ENCODE data around the gene DAB2IP.

Gene DAB2IP

DNA sequence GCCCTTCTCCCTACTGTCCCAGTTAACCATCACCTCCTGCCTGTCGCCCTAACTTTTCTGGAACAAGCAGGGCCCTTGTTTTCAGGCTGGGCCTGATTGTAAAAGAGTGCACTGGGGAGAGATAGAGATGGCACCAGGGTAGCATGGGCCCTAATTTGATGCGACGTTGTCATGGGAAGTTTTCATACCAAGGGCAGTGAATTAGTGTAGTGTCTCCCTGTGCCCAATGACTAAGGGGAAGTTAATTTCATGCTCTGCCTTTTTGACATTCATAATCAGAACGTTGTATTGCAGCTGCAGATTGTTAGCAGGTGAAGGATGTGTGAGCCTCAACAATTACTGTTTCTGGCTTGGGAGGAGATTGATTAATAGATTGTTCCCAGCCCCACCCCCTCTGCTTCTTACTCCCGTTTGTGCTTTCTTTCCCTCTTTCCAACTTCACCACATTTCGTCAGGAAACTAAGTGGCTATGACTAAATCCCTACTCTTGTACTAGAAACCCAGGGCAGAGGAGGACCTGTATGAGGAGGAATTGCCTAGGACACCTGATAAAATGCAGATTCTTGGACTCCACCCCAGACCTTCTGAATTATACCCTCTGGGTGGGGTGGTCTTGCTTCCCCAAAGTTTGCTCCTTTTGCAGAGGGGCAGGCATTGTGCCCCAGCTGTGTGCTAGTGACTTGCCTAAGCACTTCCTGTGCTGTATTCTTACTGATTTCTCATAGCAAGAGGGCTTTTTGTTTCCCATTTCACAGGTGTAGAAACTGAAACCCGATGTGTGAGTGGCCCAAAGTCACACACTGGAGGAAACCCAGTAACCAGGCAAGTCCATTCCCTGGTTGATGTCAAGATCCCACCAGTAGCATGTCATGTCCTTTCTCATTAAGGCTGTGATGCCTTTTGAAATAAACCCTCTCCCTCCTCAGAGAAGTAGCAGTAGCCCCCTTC, 56.3 kb downstream of the DAB2IP start:
- DNase-seq, result peak; percentile 78

DNA sequence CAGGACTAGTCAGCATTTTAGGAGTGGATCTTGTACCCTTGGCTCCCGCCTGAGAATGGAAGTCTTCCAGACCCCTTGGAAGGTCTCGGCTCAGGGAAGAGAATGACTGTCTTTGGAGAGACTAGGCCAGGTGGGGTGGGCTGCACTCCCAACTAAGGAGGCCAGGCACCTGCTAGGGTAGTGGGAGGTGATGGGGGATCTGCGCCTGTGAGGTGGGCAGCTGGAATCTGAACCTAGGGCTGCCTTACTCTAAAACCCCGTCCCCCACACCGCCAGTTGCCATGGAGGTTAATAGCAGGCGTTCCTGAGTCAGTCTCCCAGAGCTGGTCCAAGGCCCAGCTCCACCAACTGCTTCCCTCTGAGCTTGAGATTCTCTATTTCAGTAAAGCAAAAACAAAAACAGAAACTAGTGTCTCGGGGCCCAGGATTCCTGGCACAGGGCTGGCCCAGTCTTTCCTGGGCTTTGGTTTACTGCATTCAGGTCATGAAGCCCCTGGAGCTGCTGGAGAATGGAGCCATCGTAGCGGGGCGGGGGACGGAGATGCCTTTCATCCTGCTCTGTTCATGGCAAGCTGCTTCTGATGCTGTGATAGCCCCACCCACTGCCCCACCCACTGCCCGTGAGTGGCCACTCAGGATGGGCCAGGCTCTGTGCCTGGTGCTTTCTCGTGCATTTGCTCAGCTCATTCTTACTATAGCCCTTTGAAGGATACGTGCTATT, 57.5 kb downstream of the DAB2IP start:
- DNase-seq, result peak; percentile 9

DNA sequence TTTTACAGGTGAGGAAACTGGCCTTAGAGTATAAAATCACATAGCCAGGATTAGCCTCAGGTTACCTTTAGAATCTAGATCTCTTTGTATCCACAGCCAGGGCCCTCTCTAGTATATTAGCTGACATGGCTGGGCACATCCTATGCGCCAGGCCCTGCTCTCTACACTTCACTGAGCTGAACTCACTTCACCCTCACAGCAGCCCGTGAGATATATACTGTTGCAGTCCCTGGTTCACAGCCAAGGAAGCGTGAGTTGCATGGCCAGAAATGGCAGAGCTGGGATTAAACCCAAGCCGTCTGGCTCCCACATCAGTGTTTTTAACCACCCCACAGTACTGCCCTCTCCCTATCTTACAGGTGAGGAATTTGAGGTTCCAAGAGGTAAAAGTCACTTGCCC, 58.4 kb downstream of the DAB2IP start:
- DNase-seq, result no peak

DNA sequence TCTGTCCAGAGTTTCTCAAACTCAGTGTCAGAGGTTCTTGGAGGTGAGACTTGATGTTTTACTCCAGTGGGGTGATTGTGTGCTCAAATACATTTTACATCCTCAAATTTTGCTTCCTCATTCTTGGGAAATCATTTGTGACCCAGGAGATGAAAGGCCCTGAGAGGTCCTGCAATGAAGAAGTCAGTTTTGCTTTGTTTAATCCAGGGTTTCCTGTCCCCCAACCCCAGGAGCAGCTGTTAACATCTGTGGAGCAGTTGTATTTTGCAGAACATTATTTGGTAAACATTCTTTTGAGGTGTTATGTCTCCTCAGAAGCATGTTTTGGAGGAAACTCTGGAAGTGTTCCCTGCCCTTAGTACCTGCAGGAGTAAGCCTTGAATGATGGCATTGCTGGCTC, 59.8 kb downstream of the DAB2IP start:
- no peak for DNase-seq

DNA sequence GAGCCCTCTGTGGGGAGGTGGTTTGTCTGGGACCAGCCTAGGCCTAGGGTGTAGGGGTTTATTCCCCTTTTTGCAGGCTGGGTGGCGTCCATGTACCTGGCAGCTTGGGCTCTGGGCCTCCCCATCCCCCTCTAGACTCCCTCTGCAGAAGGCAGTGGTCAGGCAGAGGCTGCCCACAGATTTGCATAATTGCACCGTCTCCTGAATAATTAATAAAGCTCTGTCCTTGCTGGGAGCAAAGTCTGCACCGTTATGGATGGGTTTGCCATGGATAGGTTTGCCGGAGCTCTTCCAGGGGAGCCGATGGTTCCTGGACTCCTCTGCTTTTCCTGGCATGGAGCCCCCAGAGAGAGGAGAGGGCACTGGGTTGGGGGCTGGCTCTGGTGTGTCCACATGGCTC, 60.4 kb downstream of the DAB2IP start:
- no peak for DNase-seq

DNA sequence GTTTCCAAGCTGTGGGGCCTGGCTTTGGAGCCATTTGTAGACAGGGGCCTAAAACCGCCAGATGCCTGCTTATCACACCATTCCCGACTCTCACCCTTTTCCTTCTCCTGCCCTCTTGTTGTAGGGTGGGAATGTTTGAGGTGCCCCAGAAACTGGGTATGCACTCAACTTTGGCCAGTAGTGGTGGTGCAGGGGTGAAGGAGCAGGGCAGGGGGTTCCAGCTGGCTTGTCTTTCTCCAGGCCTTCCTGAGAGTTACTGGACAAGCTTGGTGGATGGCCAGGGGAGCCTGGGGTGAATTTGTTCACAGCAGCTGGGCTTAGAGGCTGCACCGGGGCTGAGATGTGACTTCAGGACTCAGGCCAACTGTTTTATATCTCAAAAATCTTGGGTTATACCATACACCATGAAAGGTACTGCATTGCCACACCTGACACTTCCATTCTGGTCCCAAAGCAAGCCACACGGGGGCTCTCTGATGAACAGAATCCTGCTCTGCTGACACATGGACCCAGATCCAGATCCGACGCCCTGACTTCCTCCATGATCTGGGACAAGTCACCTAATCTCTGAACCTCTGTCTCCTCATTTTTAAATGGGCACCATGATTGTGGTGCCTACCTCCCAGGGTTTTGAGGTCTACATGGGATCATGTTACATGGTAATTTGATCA, 62.1 kb downstream of the DAB2IP start:
- DNase-seq, result no peak

- no peak for DNase-seq
Measured at GRCh38 chr9:121714075-121714705, 62.8 kb downstream of the DAB2IP start.

- no peak for DNase-seq
Measured at GRCh38 chr9:121714873-121715272, 63.4 kb downstream of the DAB2IP start.

- no peak for DNase-seq
Measured at GRCh38 chr9:121717141-121717991, 65.9 kb downstream of the DAB2IP start.

DNA sequence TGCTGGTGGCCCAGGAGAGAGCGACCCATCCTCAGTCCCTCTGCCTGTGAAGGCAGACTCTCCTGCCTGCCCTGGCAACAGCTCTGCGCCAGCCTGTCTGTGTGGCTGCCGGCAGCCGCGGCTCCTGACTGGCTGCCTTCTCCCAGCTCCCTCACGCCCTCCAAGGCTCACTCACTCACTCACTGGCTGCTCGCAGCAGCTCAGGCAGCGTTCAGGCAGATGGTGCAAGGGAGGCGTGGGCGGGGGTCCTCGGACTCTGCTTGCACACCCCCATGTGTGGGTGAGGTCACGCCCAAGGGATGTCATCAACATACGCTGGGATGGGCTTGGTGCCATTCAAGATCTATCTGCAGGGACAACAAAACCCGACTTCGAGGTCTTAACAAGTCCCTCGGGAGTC, 66.7 kb downstream of the DAB2IP start:
- DNase-seq, result no peak

DNA sequence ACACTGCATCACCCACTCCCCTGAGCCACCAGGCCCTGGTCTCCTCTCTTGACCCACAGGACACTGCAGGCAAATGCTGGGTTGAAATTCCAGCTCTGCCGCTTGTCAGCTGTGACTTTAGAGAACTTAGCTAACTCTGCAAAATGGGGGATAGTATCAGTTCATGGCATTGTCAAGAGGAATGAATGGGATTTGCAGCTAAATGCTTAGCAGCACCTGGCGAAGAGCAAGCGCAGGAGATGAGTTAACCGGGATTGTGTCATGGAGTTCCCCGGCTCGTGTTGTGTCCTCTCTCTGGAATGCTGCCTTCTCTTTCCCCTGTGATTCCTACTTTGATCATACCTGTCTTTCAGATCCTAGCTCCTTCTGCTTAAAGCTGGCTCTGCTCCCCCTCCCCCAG, 67.1 kb downstream of the DAB2IP start:
- DNase-seq, result no peak

- DNase-seq, result no peak
Measured at GRCh38 chr9:121720311-121721057, 69.0 kb downstream of the DAB2IP start.

DNA sequence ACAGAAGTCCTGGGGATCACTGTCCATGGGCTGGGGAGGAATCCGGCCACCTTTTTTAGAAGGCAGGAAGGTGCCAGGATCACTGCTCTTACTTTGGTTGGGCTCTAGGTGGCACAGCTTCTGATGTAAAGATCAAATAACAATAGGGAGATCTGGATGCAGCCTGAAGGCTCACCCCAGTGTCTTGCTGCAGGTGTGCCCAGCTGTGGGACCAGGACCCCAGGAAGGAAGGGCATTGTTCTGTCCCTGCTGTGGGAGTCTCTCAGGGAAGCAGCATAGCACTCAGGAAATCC, 69.6 kb downstream of the DAB2IP start:
- no peak for DNase-seq

GRCh38 chr9:121721770-121722169, 70.3 kb downstream of the DAB2IP start:
- DNase-seq, result no peak

GRCh38 chr9:121725008-121725775, 73.8 kb downstream of the DAB2IP start:
- no peak for DNase-seq

DNA sequence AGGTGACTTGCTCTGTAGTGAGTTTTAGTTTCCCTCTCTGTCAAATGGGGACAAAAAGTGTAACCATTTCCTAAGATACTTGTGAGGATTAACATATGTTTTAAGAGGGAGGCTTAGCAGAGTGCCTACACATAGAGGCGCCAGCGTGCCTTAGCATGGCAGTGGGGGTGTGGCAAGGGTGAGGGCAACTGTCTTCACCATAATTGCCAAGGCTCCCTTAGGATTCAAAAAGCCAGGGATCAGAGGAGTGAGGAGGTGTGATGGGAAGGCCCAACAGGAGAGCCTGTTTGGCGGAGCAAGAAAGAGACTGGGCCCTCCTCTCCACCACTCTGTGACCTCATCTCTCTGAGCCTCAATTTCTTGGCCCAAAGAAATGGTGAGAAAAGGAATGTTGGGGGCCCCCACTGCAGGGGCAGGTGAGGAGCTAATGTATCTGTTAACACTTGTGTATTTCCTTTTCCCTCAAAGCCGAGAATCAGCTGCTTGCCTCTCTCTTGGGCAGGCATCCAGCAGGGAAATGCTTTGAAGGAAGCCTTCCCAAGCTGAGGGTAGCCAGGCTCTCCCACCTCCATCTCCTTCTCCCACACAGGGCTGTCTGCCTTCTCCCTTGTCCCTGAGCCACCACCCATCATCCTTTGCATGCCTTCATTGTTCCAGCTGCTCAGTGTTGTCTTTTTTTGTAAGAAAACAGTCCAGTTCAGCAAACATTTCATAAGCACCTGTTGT, 76.0 kb downstream of the DAB2IP start:
- DNase-seq, result no peak

GRCh38 chr9:121728916-121729315, 77.5 kb downstream of the DAB2IP start:
- DNase-seq, result no peak

DNA sequence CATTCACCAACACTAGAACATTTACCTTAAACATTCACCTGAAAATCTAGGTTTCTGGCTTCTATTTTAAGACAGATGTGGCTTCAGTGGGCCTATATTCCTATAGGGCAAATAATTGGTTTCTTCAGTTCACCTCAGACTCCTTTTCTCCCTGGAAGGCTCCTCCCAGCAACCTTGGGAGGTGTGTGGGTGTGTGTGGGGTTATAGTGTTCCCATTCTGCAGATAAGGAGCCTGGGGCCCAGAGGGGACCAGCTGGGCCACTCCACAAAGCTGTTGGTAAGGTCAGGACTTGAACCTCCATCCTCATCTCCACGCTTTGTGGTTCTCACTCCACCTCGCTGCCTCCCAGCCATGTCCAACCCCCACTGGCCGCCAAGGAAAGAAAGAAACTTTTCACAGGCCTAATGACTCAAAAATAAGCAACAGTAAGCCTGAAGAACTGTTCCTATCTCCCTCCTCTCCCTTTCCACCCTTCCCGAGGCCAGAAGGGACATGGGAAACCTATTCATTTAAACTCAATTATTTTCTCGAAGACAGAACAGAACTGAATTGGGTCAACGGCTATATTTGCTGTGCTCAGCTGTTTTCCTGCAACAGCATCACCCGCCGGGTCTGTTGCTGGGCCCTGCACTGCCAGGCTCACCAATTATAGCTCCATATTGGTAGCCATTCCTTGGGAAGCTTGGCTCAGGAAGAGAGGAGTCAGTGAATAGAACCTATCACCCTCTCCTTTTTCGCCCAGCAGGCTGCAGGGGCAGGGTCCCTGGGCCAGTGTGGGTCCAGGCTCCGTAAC, 78.5 kb downstream of the DAB2IP start:
- DNase-seq, result no peak

- DNase-seq, result no peak
Measured at GRCh38 chr9:121731090-121731489, 79.7 kb downstream of the DAB2IP start.
